GM23338 (cell line): Measurements from ENCODE around the gene FOXJ1. TPM values are rescaled to one million over a fixed set of nuclear protein-coding genes. Genes with fewer than 3 reads are reported as not detected.

Experiments used
- ATAC-seq: fragments of 200-7000 bp; cut with Tn5 transposase; 3 replicates; pipeline ENCODE4 v1.9.1; 2020
- DNase-seq: peaks from one replicate; pipeline ENCODE4 v3.0.0-alpha.2; 2015; ENCODE audit warnings: low spot score
- H2AFZ ChIP-seq: fragments of 200-600 bp; sonication (generic); 2 replicates; pipeline ENCODE4 v1.8.0; 2016; ENCODE audit warnings: antibody characterized with exemption, mild to moderate bottlenecking, moderate library complexity
- H3F3A ChIP-seq: fragments of 200-600 bp; sonication (generic); replicated peaks from 2 replicates; pipeline ENCODE4 v1.8.0; 2017; ENCODE audit warnings: antibody characterized with exemption, mixed run types, low read depth
- H3K27ac ChIP-seq: fragments of 200-600 bp; sonication (generic); 2 replicates; pipeline ENCODE4 v1.6.1; 2016; ENCODE audit warnings: low read depth
- H3K27me3 ChIP-seq: fragments of 200-600 bp; sonication (generic); 2 replicates; pipeline ENCODE4 v1.8.0; 2016; ENCODE audit warnings: mild to moderate bottlenecking, mixed run types, moderate library complexity; ENCODE audit not compliant: insufficient read depth
- H3K36me3 ChIP-seq: fragments of 200-600 bp; sonication (generic); 2 replicates; pipeline ENCODE4 v1.8.0; 2016; ENCODE audit warnings: mild to moderate bottlenecking; ENCODE audit not compliant: insufficient read depth
- H3K4me1 ChIP-seq: fragments of 200-600 bp; sonication (generic); 2 replicates; pipeline ENCODE4 v1.8.0; 2016; ENCODE audit warnings: mild to moderate bottlenecking, moderate library complexity; ENCODE audit not compliant: insufficient read depth
- H3K4me2 ChIP-seq: fragments of 200-600 bp; sonication (generic); 2 replicates; pipeline ENCODE4 v1.7.1; 2017; ENCODE audit warnings: mixed run types
- H3K4me3 ChIP-seq: fragments of 200-600 bp; sonication (generic); 2 replicates; pipeline ENCODE4 v1.6.1; 2016; ENCODE audit warnings: mixed run types
- H3K79me2 ChIP-seq: fragments of 200-600 bp; sonication (generic); replicated peaks from 2 replicates; pipeline ENCODE4 v1.8.0; 2017; ENCODE audit warnings: mild to moderate bottlenecking; ENCODE audit not compliant: insufficient read depth
- H3K9me2 ChIP-seq: fragments of 200-600 bp; sonication (generic); 2 replicates; pipeline ENCODE4 v1.8.0; 2017; ENCODE audit not compliant: insufficient read depth
- H4K20me1 ChIP-seq: fragments of 200-600 bp; sonication (generic); replicated peaks from 2 replicates; pipeline ENCODE4 v1.8.0; 2017; ENCODE audit warnings: mild to moderate bottlenecking; ENCODE audit not compliant: insufficient read depth
- H3K27ac Mint-ChIP-seq: 2 replicates; pipeline ENCODE4 v1.8.0; 2020; ENCODE audit warnings: inconsistent platforms, mild to moderate bottlenecking, moderate library complexity, mixed read lengths
- H3K27me3 Mint-ChIP-seq: 3 replicates; pipeline ENCODE4 v1.8.0; 2022; ENCODE audit warnings: low read depth, mild to moderate bottlenecking, moderate library complexity, mixed read lengths, inconsistent platforms; ENCODE audit not compliant: insufficient read depth, poor library complexity
- H3K36me3 Mint-ChIP-seq: 3 replicates; pipeline ENCODE4 v1.8.0; 2021; ENCODE audit warnings: low read depth, mild to moderate bottlenecking, inconsistent platforms, moderate library complexity, mixed read lengths
- H3K4me1 Mint-ChIP-seq: 3 replicates; pipeline ENCODE4 v1.8.0; 2020; ENCODE audit warnings: mild to moderate bottlenecking, inconsistent platforms, mixed read lengths
- H3K4me3 Mint-ChIP-seq: 3 replicates; pipeline ENCODE4 v1.8.0; 2021; ENCODE audit warnings: moderate library complexity, mild to moderate bottlenecking, inconsistent platforms, mixed read lengths
- H3K9me3 Mint-ChIP-seq: 3 replicates; pipeline ENCODE4 v1.8.0; 2020; ENCODE audit warnings: moderate library complexity, mild to moderate bottlenecking, inconsistent platforms, mixed read lengths
- CREB1 ChIP-seq: fragments of 250-450 bp; sonication (Bioruptor Pico); IDR thresholded peaks from 2 replicates; pipeline ENCODE4 v1.5.0; 2020; ENCODE audit warnings: low read depth, mild to moderate bottlenecking, moderate library complexity
- CTCF ChIP-seq, 2 experiments: fragments of 200-600 bp in 1 of 2; sonication (generic) in 1 of 2; conservative IDR thresholded peaks; 2 replicates each; pipeline versions ENCODE4 v1.5.1 to v1.6.1; 2016 to 2017; ENCODE audit warnings: antibody characterized with exemption in 2 of 2, low read depth in 2 of 2, mild to moderate bottlenecking in 2 of 2, moderate library complexity in 1 of 2
- EZH2 ChIP-seq: fragments of 200-600 bp; sonication (generic); IDR thresholded peaks from one replicate; pipeline ENCODE4 v1.8.0; 2017; ENCODE audit warnings: antibody characterized with exemption, mild to moderate bottlenecking, low read depth; ENCODE audit not compliant: unreplicated experiment
- JUNB ChIP-seq: IDR thresholded peaks from one replicate; pipeline ENCODE4 v1.6.1; 2016; ENCODE audit warnings: antibody characterized with exemption; ENCODE audit not compliant: unreplicated experiment
- STAT1 ChIP-seq: IDR thresholded peaks from one replicate; pipeline ENCODE4 v1.6.1; 2016; ENCODE audit warnings: antibody characterized with exemption; ENCODE audit not compliant: unreplicated experiment
- ZNF114 ChIP-seq: fragments of 250-450 bp; sonication (Bioruptor Pico); IDR thresholded peaks from 2 replicates; pipeline ENCODE4 v1.5.0; 2020; ENCODE audit warnings: mild to moderate bottlenecking, moderate library complexity
- ZNF462 ChIP-seq: fragments of 250-450 bp; sonication (Bioruptor Pico); IDR thresholded peaks from 2 replicates; pipeline ENCODE4 v1.5.0; 2020; ENCODE audit warnings: mild to moderate bottlenecking, moderate library complexity
- polyA plus RNA-seq: library from polyadenylated mRNA; unstranded; fragments of >200 nt; fragmentation: Nextera tagmentation; extraction: Ambion mirVana; gene quantifications from 2 replicates; pipeline ENCODE4 v1.2.1, GENCODE V29; 2016
- total RNA-seq: library from RNA; depleted of rRNA; stranded (reverse); fragments of >200 nt; shearing (Covaris generic); gene quantifications from 2 replicates; pipeline ENCODE4 v1.2.3, GENCODE V29; 2014
- TF ChIP-seq, protein P1 (sequence below): IDR thresholded peaks from 2 replicates; pipeline ENCODE4 v1.6.1; 2016; ENCODE audit warnings: antibody characterized with exemption

FOXJ1 gene
- total and polyA plus RNA-seq, 2 experiments from 2014 or later: 2.3 to 12.3 TPM

GRCh38 chr17:76123191-76123499, 17.9 kb downstream of the FOXJ1 start:
- ATAC-seq (no peak), DNase-seq (no peak)
- Histone ChIP-seq H3K9me2 (no peaks in the 10 kb centered on the region), H3K79me2 (no peaks in the 10 kb centered on the region), H3K4me2 (peak overlapping the region; percentile 78; the same call in 1 of the 2 replicates), H4K20me1 (no peaks in the 10 kb centered on the region), H3K4me1 (peaks cover 29% of the 10 kb centered on the region; the same call in 1 of the 2 replicates), H3K36me3 (no peaks in the 10 kb centered on the region), H3K27ac (no peak overlapping the region), H3F3A (peaks cover 19% of the 10 kb centered on the region), H3K27me3 (0 out of 2 replicates have a peak, but pooled peaks cover 4% of the 10 kb centered on the region), H3K4me3 (no peak overlapping the region), H2AFZ (no peak overlapping the region)
- peaks cover 34% of the 10 kb centered on the region for H3K4me1 Mint-ChIP-seq
- H3K36me3 Mint-ChIP-seq: no peaks in the 10 kb centered on the region
- H3K4me3 Mint-ChIP-seq: no peak overlapping the region
- H3K9me3 Mint-ChIP-seq: no peaks in the 10 kb centered on the region; the same call in 2 of the 3 replicates
- peaks cover 23% of the 10 kb centered on the region for H3K27me3 Mint-ChIP-seq
- no peak for TF ChIP-seq ZNF114 (CRISPR knock-in tag)
- TF ChIP-seq, protein P1, sequence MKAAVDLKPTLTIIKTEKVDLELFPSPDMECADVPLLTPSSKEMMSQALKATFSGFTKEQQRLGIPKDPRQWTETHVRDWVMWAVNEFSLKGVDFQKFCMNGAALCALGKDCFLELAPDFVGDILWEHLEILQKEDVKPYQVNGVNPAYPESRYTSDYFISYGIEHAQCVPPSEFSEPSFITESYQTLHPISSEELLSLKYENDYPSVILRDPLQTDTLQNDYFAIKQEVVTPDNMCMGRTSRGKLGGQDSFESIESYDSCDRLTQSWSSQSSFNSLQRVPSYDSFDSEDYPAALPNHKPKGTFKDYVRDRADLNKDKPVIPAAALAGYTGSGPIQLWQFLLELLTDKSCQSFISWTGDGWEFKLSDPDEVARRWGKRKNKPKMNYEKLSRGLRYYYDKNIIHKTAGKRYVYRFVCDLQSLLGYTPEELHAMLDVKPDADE: no peak
- no peak for TF ChIP-seq EZH2
- TF ChIP-seq JUNB: no peak
- no peak overlapping the region for H3K27ac Mint-ChIP-seq

- Mint-ChIP-seq H3K9me3 (no peaks in the 10 kb centered on the region; the same call in 2 of the 3 replicates), H3K4me1 (peaks cover 34% of the 10 kb centered on the region), H3K36me3 (no peaks in the 10 kb centered on the region), H3K27me3 (peaks cover 23% of the 10 kb centered on the region), H3K4me3 (peak overlapping the region; percentile 44; the same call in 2 of the 3 replicates), H3K27ac (peak overlapping the region; percentile 81)
- no peak overlapping the region for H3K27ac ChIP-seq
- H3K36me3 ChIP-seq: no peaks in the 10 kb centered on the region
- peaks cover 29% of the 10 kb centered on the region; the same call in 1 of the 2 replicates for H3K4me1 ChIP-seq
- peak; percentile 1 for ATAC-seq
- H2AFZ ChIP-seq: peak overlapping the region; percentile 63
- H3K9me2 ChIP-seq: no peaks in the 10 kb centered on the region
- TF ChIP-seq, protein P1: no peak
- TF ChIP-seq ZNF462 (CRISPR knock-in tag) (no peak), ZNF114 (CRISPR knock-in tag) (no peak), STAT1 (no peak), CREB1 (CRISPR knock-in tag) (no peak), CTCF (conservative IDR thresholded peaks at IDR 0.05; ENCODE audit: low read depth in 2 of 2) (no peak)
- H3K4me2 ChIP-seq: peak overlapping the region; percentile 78
- DNase-seq: no peak
- no peaks in the 10 kb centered on the region for H3K79me2 ChIP-seq
- peak overlapping the region; percentile 53 for H3K4me3 ChIP-seq
- peaks cover 19% of the 10 kb centered on the region for H3F3A ChIP-seq
- 0 out of 2 replicates have a peak, but pooled peaks cover 4% of the 10 kb centered on the region for H3K27me3 ChIP-seq
- no peaks in the 10 kb centered on the region for H4K20me1 ChIP-seq
These were observed 18.4 kb downstream of the FOXJ1 start for GRCh38 chr17:76122431-76123190.
